HAP-1 (cell line): ENCODE data around the gene EXD3.

Experiments
- DNase-seq, 2 experiments: peaks; one replicate each; pipeline ENCODE4 v3.0.0-alpha.2; 2016 to 2020; ENCODE audit warnings: low spot score in 2 of 2
- H3K27me3 ChIP-seq: fragments of 250-450 bp; sonication (Bioruptor Pico); 2 replicates; pipeline ENCODE4 v1.5.1; 2020; ENCODE audit warnings: low read depth, mild to moderate bottlenecking, moderate library complexity
- H3K36me3 ChIP-seq: fragments of 250-450 bp; sonication (Bioruptor Pico); replicated peaks from 2 replicates; pipeline ENCODE4 v1.5.1; 2020; ENCODE audit warnings: mild to moderate bottlenecking
- H3K4me1 ChIP-seq: fragments of 250-450 bp; sonication (Bioruptor Pico); 2 replicates; pipeline ENCODE4 v1.5.1; 2020; ENCODE audit warnings: mild to moderate bottlenecking
- H3K4me3 ChIP-seq: fragments of 250-450 bp; sonication (Bioruptor Pico); 2 replicates; pipeline ENCODE4 v1.5.1; 2020; ENCODE audit warnings: mild to moderate bottlenecking, moderate library complexity
- H3K9me3 ChIP-seq: fragments of 250-450 bp; sonication (Bioruptor Pico); 2 replicates; pipeline ENCODE4 v1.5.1; 2020; ENCODE audit warnings: mild to moderate bottlenecking, moderate library complexity
- in situ Hi-C: fragments of 300-500 bp; cut with MboI; formaldehyde crosslinking; loops from 3 replicates; pipeline ENCODE4 v1.14.3; 2020; ENCODE audit warnings: low sequenced_read_pairs, inconsistent platforms, mixed read lengths

The EXD3 gene

GRCh38 chr9:137278721-137279711 is 143.9 kb downstream of the EXD3 start:
- Histone ChIP-seq H3K27me3 (no peaks in the 10 kb centered on the region), H3K4me1 (peaks cover 3% of the 10 kb centered on the region; the same call in 1 of the 2 replicates), H3K4me3 (no peak overlapping the region), H3K36me3 (no peaks in the 10 kb centered on the region), H3K9me3 (no peaks in the 10 kb centered on the region)
- in situ Hi-C loops: no loop called here
- no peak for DNase-seq

GRCh38 chr9:137278061-137278701 is 144.8 kb downstream of the EXD3 start:
- Histone ChIP-seq H3K9me3 (no peaks in the 10 kb centered on the region), H3K36me3 (peaks cover 1% of the 10 kb centered on the region; the same call in 1 of the 2 replicates), H3K4me3 (no peak overlapping the region), H3K4me1 (peaks cover 3% of the 10 kb centered on the region; the same call in 1 of the 2 replicates), H3K27me3 (no peaks in the 10 kb centered on the region)
- in situ Hi-C loops: no loop called here
- peak in 1 of 2 experiments; percentile 18 for DNase-seq

- in situ Hi-C loops: no loop called here
- no peaks in the 10 kb centered on the region for H3K27me3 ChIP-seq
- peaks cover 7% of the 10 kb centered on the region for H3K36me3 ChIP-seq
- DNase-seq: peak in 1 of 2 experiments; percentile 48
- no peaks in the 10 kb centered on the region for H3K9me3 ChIP-seq
- H3K4me1 ChIP-seq: peaks cover 3% of the 10 kb centered on the region; the same call in 1 of the 2 replicates
- H3K4me3 ChIP-seq: no peak within 1 kb of the TSS
Observed at GRCh38 chr9:137277329-137278041, 145.5 kb downstream of the EXD3 start, which contains the start of gene TOR4A. Gene TOR4A, plus strand, starts transcription at chr9:137277726. Its CDS starts 964 bp downstream, at chr9:137278690.

GRCh38 chr9:137276473-137277328 is 146.3 kb downstream of the EXD3 start:
- Histone ChIP-seq H3K4me1 (peaks cover 3% of the 10 kb centered on the region; the same call in 1 of the 2 replicates), H3K36me3 (peaks cover 14% of the 10 kb centered on the region), H3K27me3 (no peaks in the 10 kb centered on the region), H3K4me3 (no peak overlapping the region), H3K9me3 (no peaks in the 10 kb centered on the region)
- DNase-seq: peak in 1 of 2 experiments; percentile 68
- in situ Hi-C loops: no loop called here

- Histone ChIP-seq H3K36me3 (peaks cover 17% of the 10 kb centered on the region), H3K4me1 (peaks cover 3% of the 10 kb centered on the region; the same call in 1 of the 2 replicates), H3K4me3 (no peak overlapping the region)
Observed at GRCh38 chr9:137275588-137276472, 147.1 kb downstream of the EXD3 start.

GRCh38 chr9:137275203-137275587 is 147.8 kb downstream of the EXD3 start:
- no peaks in the 10 kb centered on the region for H3K27me3 ChIP-seq
- peaks cover 3% of the 10 kb centered on the region; the same call in 1 of the 2 replicates for H3K4me1 ChIP-seq
- DNase-seq: no peak
- in situ Hi-C loops: no loop called here
- no peaks in the 10 kb centered on the region for H3K9me3 ChIP-seq
- peaks cover 18% of the 10 kb centered on the region for H3K36me3 ChIP-seq
- H3K4me3 ChIP-seq: no peak overlapping the region

More at GRCh38 chr9:137275588-137276472, 147.1 kb downstream of the EXD3 start:
- H3K27me3 ChIP-seq: no peaks in the 10 kb centered on the region
- DNase-seq: peak in 1 of 2 experiments; percentile 13
- H3K9me3 ChIP-seq: no peaks in the 10 kb centered on the region
- in situ Hi-C loops: no loop called here

GRCh38 chr9:137273611-137274320 is 149.2 kb downstream of the EXD3 start:
- Histone ChIP-seq H3K4me3 (no peak overlapping the region), H3K36me3 (peaks cover 27% of the 10 kb centered on the region), H3K27me3 (no peaks in the 10 kb centered on the region), H3K4me1 (peaks cover 3% of the 10 kb centered on the region; the same call in 1 of the 2 replicates), H3K9me3 (no peaks in the 10 kb centered on the region)
- peak in 1 of 2 experiments; percentile 6 for DNase-seq
- in situ Hi-C loops: no loop called here

GRCh38 chr9:137273095-137273490 is 149.9 kb downstream of the EXD3 start:
- H3K4me1 ChIP-seq: peaks cover 3% of the 10 kb centered on the region; the same call in 1 of the 2 replicates
- in situ Hi-C loops: no loop called here
- H3K27me3 ChIP-seq: no peaks in the 10 kb centered on the region
- no peaks in the 10 kb centered on the region for H3K9me3 ChIP-seq
- peaks cover 33% of the 10 kb centered on the region for H3K36me3 ChIP-seq
- H3K4me3 ChIP-seq: no peak overlapping the region
- DNase-seq: no peak

GRCh38 chr9:137272241-137273094 is 150.5 kb downstream of the EXD3 start:
- in situ Hi-C loops: no loop called here
- DNase-seq: no peak
- H3K4me1 ChIP-seq: peaks cover 3% of the 10 kb centered on the region; the same call in 1 of the 2 replicates

GRCh38 chr9:137271696-137272076 is 151.3 kb downstream of the EXD3 start:
- Histone ChIP-seq H3K36me3 (peaks cover 40% of the 10 kb centered on the region), H3K4me3 (no peak overlapping the region), H3K27me3 (no peaks in the 10 kb centered on the region), H3K9me3 (no peaks in the 10 kb centered on the region), H3K4me1 (peaks cover 2% of the 10 kb centered on the region; the same call in 1 of the 2 replicates)
- in situ Hi-C loops: no loop called here
- peak in 1 of 2 experiments; percentile 6 for DNase-seq

More at GRCh38 chr9:137272241-137273094, 150.5 kb downstream of the EXD3 start:
- peaks cover 40% of the 10 kb centered on the region for H3K36me3 ChIP-seq
- no peak overlapping the region for H3K4me3 ChIP-seq
- H3K27me3 ChIP-seq: no peaks in the 10 kb centered on the region
- H3K9me3 ChIP-seq: no peaks in the 10 kb centered on the region
